Liver (tissue), 9 donors: ENCODE measurements around the gene VPS4B. TPM values are rescaled to one million over a fixed set of nuclear protein-coding genes. Genes with fewer than 3 reads are reported as not detected.

Source experiments
- DNase-seq: peaks from one replicate; pipeline ENCODE4 v3.0.0-alpha.2; 2017; ENCODE audit warnings: low spot score
- H3K27ac ChIP-seq, 2 donors: one replicate each; pipeline ENCODE4 v1.7.0; 2013; ENCODE audit warnings: inconsistent platforms in 2 of 2, low read length in 2 of 2, control low read depth in 1 of 2, low read depth in 1 of 2, mild to moderate bottlenecking in 1 of 2
- H3K27me3 ChIP-seq, 4 donors: one replicate each; pipeline versions ENCODE4 v1.6.1 to v1.7.0; 2013; ENCODE audit warnings: low read length in 3 of 4, inconsistent platforms in 1 of 4, mild to moderate bottlenecking in 1 of 4, moderate library complexity in 1 of 4; ENCODE audit not compliant: control insufficient read depth in 4 of 4, insufficient read depth in 4 of 4
- H3K36me3 ChIP-seq, 4 donors: one replicate each; pipeline versions ENCODE4 v1.6.1 to v1.7.0; 2013; ENCODE audit warnings: low read length in 3 of 4, mild to moderate bottlenecking in 3 of 4, low read depth in 1 of 4, moderate library complexity in 1 of 4; ENCODE audit not compliant: control insufficient read depth in 4 of 4, insufficient read depth in 3 of 4
- H3K4me1 ChIP-seq, 4 donors: one replicate each; pipeline versions ENCODE4 v1.6.1 to v1.7.0; 2013; ENCODE audit warnings: low read length in 3 of 4, mild to moderate bottlenecking in 3 of 4, moderate library complexity in 1 of 4; ENCODE audit not compliant: control insufficient read depth in 4 of 4, insufficient read depth in 4 of 4
- H3K4me3 ChIP-seq, 3 donors: one replicate each; pipeline versions ENCODE4 v1.6.1 to v1.7.0; 2013; ENCODE audit warnings: low read length in 3 of 3, control low read depth in 1 of 3, low read depth in 1 of 3, mild to moderate bottlenecking in 1 of 3
- H3K9ac ChIP-seq, 2 donors: one replicate each; pipeline ENCODE4 v1.7.0; 2013; ENCODE audit warnings: low read length in 2 of 2, mild to moderate bottlenecking in 2 of 2, moderate library complexity in 2 of 2, control low read depth in 1 of 2, low read depth in 1 of 2
- H3K9me3 ChIP-seq, 4 donors: one replicate each; pipeline versions ENCODE4 v1.6.1 to v1.7.0; 2013; ENCODE audit warnings: low read length in 3 of 4; ENCODE audit not compliant: control insufficient read depth in 4 of 4
- EGR1 ChIP-seq, 2 donors: IDR thresholded peaks; 2 replicates each; pipeline ENCODE4 v1.6.1; 2016 to 2018; ENCODE audit warnings: antibody characterized with exemption in 2 of 2, low read depth in 2 of 2
- FOXA1 ChIP-seq: IDR thresholded peaks from 2 replicates; pipeline ENCODE4 v1.6.1; 2016; ENCODE audit warnings: antibody characterized with exemption
- FOXA2 ChIP-seq: IDR thresholded peaks from 2 replicates; pipeline ENCODE4 v1.6.1; 2016; ENCODE audit warnings: antibody characterized with exemption
- GABPA ChIP-seq, 2 donors: IDR thresholded peaks in 1 of 2; conservative IDR thresholded peaks in 1 of 2; 2 replicates each; pipeline ENCODE4 v1.6.1; 2016; ENCODE audit warnings: antibody characterized with exemption in 2 of 2, mild to moderate bottlenecking in 1 of 2, moderate library complexity in 1 of 2
- HNF4A ChIP-seq, 2 donors: conservative IDR thresholded peaks; 2 replicates each; pipeline ENCODE4 v1.6.1; 2016; ENCODE audit warnings: antibody characterized with exemption in 2 of 2, mild to moderate bottlenecking in 2 of 2
- HNF4G ChIP-seq: IDR thresholded peaks from 2 replicates; pipeline ENCODE4 v1.6.1; 2016; ENCODE audit warnings: antibody characterized with exemption
- JUND ChIP-seq, 2 donors: IDR thresholded peaks; 2 replicates each; pipeline ENCODE4 v1.6.1; 2016; ENCODE audit warnings: antibody characterized with exemption in 2 of 2
- NR2F2 ChIP-seq: IDR thresholded peaks from 2 replicates; pipeline ENCODE4 v1.6.1; 2016; ENCODE audit warnings: antibody characterized with exemption
- RAD21 ChIP-seq, 2 donors: IDR thresholded peaks; 2 replicates each; pipeline ENCODE4 v1.6.1; 2016; ENCODE audit warnings: antibody characterized with exemption in 2 of 2, mild to moderate bottlenecking in 2 of 2
- RXRA ChIP-seq, 2 donors: IDR thresholded peaks; 2 replicates each; pipeline ENCODE4 v1.6.1; 2017 to 2018; ENCODE audit warnings: antibody characterized with exemption in 2 of 2, mild to moderate bottlenecking in 1 of 2
- SP1 ChIP-seq: IDR thresholded peaks from 2 replicates; pipeline ENCODE4 v1.6.1; 2018; ENCODE audit warnings: antibody characterized with exemption, mild to moderate bottlenecking
- TAF1 ChIP-seq: conservative IDR thresholded peaks from 2 replicates; pipeline ENCODE4 v1.6.1; 2016; ENCODE audit warnings: antibody characterized with exemption, mild to moderate bottlenecking
- YY1 ChIP-seq: IDR thresholded peaks from 2 replicates; pipeline ENCODE4 v1.6.1; 2016; ENCODE audit warnings: antibody characterized with exemption, mild to moderate bottlenecking
- WGBS: extraction: QIAGEN DNeasy Blood & Tissue Kit; methylation state at CpG from one replicate; pipeline ENCODE4 v1.1.7; 2013; 5-methylcytosine and 5-hydroxymethylcytosine counted together
- polyA plus RNA-seq, 2 donors: library from polyadenylated mRNA; stranded (reverse) in 1 of 2; unstranded in 1 of 2; fragments of 200-250 nt in 1 of 2; fragments of >200 nt in 1 of 2; fragmentation: Nextera tagmentation in 1 of 2; extraction: Ambion mirVana in 1 of 2; gene quantifications; one replicate each; pipeline versions ENCODE4 v1.2.1 to v1.2.3, GENCODE V29; 2013 to 2015
- total RNA-seq, 2 donors: library from RNA; depleted of rRNA; stranded (reverse); fragments of >200 nt; gene quantifications; one replicate each; pipeline ENCODE4 v1.2.3, GENCODE V29; 2014
- TF ChIP-seq, protein P1 (sequence below): IDR thresholded peaks from 2 replicates; pipeline ENCODE4 v1.6.1; 2016; ENCODE audit warnings: antibody characterized with exemption
- TF ChIP-seq, protein P2 (sequence below): IDR thresholded peaks from 2 replicates; pipeline ENCODE4 v1.6.1; 2016; ENCODE audit warnings: antibody characterized with exemption
- TF ChIP-seq, protein P3 (sequence below): IDR thresholded peaks from 2 replicates; pipeline ENCODE4 v1.6.1; 2016; ENCODE audit warnings: antibody characterized with exemption
- TF ChIP-seq, protein P4 (sequence below): IDR thresholded peaks from 2 replicates; pipeline ENCODE4 v1.6.1; 2016; ENCODE audit warnings: antibody characterized with exemption, mild to moderate bottlenecking
- TF ChIP-seq, protein P5 (sequence below): fragments of 150-350 bp; IDR thresholded peaks from 2 replicates; pipeline ENCODE4 v1.5.1; 2017; ENCODE audit warnings: improper control_type of control experiment, low read depth, low read length; ENCODE audit not compliant: missing input control
- donor health status: healthy.
- donor health status: healthy.
- donor health status: healthy.
- donor health status: healthy.
- donor health status: healthy.

Gene VPS4B
- total and polyA plus RNA-seq, 4 donors = 12.2 to 20.6 (median 18.2) TPM

DNA sequence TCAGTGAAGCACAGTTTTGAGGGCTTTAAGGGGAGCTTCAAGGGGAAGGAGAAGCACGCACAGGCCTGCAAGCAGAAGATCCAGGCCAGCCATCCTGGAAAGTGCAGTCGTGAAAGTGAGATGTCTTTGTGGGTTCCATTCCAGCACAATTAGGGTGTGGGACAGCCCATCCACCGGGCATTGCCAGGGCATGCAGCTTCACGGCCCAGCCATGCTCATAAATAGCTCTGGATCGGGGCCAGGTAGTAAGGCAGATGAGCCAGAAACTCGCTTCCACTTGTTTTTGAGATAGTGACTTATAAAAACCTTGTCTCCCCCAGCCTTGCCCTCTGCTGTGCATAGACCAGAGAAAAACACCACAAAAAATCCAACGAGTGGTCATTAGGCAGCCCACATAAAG lies 76.2 kb downstream of the VPS4B start (continued):
- TF ChIP-seq HNF4A (conservative IDR thresholded peaks at IDR 0.05) = no peak

DNA sequence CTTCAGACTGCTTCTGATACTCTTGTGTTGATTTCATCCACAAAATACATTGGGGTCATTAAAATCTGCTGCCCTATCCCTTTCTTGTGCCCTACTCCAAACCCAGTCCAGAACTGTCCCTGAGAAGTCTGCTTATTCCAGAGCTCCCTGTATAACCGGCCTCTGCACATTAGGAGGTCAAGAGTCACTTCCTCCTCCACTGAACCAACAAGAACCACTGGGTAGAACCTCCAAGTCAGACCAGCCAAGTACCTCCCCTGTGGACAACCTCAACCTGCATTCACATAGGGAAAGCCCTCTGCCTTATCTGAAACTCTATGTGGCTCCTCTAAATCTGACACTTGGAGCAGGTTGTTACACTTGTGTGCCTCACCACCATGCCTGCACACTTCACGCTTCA lies 77.4 kb downstream of the VPS4B start:
- no peak for DNase-seq
- peaks cover 6 to 33% (median 20%) of the 10 kb centered on the region in 4 donors for H3K36me3 ChIP-seq
- TF ChIP-seq HNF4A (conservative IDR thresholded peaks at IDR 0.05) (no peak), JUND (IDR thresholded peaks at IDR 0.05) (no peak), YY1 (no peak)
- H3K9ac ChIP-seq = peak overlapping the region in 1 of 2 donors; percentile 20
- no peaks in the 10 kb centered on the region for H3K27me3 ChIP-seq
- peak overlapping the region; percentile 68 to 82 for H3K27ac ChIP-seq
- peaks cover 5 to 30% (median 18%) of the 10 kb centered on the region in 4 donors for H3K4me1 ChIP-seq
- no peak overlapping the region for H3K4me3 ChIP-seq
- 60% methylated on average over 2 of the region's 2 CpGs for WGBS
- no peaks in the 10 kb centered on the region for H3K9me3 ChIP-seq

DNA sequence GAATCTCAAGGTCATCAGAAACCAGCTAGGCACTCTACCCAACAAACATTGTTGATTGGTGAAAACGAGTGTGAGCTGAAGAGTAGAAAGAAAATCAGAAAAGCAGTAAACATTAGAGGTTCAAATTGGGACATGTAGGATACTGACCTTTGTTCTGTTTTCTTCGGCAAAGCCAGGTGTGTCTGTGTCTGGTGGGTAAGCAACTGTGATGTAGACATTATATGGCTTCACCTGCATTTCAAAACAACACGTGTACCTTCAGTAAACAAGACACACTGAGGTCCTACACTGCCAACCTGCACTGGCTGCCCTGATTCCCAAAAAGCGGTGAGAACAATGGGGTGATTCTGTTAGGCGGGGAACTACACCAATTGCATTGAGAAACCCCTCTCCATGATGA lies 78.0 kb downstream of the VPS4B start:
- Histone ChIP-seq H3K27ac (peak overlapping the region; percentile 78 to 82), H3K36me3 (peaks cover 5 to 31% (median 16%) of the 10 kb centered on the region in 4 donors), H3K4me1 (peaks cover 5 to 30% (median 17%) of the 10 kb centered on the region in 4 donors), H3K4me3 (no peak overlapping the region), H3K9me3 (no peaks in the 10 kb centered on the region), H3K27me3 (no peaks in the 10 kb centered on the region), H3K9ac (peak overlapping the region in 1 of 2 donors; percentile 27)
- no peak for DNase-seq
- TF ChIP-seq, protein P1, sequence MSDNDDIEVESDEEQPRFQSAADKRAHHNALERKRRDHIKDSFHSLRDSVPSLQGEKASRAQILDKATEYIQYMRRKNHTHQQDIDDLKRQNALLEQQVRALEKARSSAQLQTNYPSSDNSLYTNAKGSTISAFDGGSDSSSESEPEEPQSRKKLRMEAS = peak; percentile 44
- TF ChIP-seq, protein P2, sequence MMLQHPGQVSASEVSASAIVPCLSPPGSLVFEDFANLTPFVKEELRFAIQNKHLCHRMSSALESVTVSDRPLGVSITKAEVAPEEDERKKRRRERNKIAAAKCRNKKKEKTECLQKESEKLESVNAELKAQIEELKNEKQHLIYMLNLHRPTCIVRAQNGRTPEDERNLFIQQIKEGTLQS = no peak
- TF ChIP-seq, protein P3, sequence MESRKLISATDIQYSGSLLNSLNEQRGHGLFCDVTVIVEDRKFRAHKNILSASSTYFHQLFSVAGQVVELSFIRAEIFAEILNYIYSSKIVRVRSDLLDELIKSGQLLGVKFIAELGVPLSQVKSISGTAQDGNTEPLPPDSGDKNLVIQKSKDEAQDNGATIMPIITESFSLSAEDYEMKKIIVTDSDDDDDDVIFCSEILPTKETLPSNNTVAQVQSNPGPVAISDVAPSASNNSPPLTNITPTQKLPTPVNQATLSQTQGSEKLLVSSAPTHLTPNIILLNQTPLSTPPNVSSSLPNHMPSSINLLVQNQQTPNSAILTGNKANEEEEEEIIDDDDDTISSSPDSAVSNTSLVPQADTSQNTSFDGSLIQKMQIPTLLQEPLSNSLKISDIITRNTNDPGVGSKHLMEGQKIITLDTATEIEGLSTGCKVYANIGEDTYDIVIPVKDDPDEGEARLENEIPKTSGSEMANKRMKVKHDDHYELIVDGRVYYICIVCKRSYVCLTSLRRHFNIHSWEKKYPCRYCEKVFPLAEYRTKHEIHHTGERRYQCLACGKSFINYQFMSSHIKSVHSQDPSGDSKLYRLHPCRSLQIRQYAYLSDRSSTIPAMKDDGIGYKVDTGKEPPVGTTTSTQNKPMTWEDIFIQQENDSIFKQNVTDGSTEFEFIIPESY = no peak
- TF ChIP-seq, protein P4, sequence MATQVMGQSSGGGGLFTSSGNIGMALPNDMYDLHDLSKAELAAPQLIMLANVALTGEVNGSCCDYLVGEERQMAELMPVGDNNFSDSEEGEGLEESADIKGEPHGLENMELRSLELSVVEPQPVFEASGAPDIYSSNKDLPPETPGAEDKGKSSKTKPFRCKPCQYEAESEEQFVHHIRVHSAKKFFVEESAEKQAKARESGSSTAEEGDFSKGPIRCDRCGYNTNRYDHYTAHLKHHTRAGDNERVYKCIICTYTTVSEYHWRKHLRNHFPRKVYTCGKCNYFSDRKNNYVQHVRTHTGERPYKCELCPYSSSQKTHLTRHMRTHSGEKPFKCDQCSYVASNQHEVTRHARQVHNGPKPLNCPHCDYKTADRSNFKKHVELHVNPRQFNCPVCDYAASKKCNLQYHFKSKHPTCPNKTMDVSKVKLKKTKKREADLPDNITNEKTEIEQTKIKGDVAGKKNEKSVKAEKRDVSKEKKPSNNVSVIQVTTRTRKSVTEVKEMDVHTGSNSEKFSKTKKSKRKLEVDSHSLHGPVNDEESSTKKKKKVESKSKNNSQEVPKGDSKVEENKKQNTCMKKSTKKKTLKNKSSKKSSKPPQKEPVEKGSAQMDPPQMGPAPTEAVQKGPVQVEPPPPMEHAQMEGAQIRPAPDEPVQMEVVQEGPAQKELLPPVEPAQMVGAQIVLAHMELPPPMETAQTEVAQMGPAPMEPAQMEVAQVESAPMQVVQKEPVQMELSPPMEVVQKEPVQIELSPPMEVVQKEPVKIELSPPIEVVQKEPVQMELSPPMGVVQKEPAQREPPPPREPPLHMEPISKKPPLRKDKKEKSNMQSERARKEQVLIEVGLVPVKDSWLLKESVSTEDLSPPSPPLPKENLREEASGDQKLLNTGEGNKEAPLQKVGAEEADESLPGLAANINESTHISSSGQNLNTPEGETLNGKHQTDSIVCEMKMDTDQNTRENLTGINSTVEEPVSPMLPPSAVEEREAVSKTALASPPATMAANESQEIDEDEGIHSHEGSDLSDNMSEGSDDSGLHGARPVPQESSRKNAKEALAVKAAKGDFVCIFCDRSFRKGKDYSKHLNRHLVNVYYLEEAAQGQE = no peak
- TF ChIP-seq NR2F2 (no peak), EGR1 (IDR thresholded peaks at IDR 0.05; ENCODE audit: low read depth in 2 of 2) (no peak), JUND (IDR thresholded peaks at IDR 0.05) (no peak), HNF4G (peak; percentile 10), TAF1 (no peak), RXRA (IDR thresholded peaks at IDR 0.05) (peak; percentile 90 to 93), YY1 (no peak), SP1 (peak; percentile 76), RAD21 (IDR thresholded peaks at IDR 0.05) (peak in 1 of 2 donors; percentile 28), FOXA2 (peak; percentile 89), HNF4A (conservative IDR thresholded peaks at IDR 0.05) (peak; percentile 74 to 79), FOXA1 (peak; percentile 50), GABPA (IDR thresholded peaks at IDR 0.05 in 1 of 2, conservative IDR thresholded peaks at IDR 0.05 in 1 of 2) (no peak)
- TF ChIP-seq, protein P5, sequence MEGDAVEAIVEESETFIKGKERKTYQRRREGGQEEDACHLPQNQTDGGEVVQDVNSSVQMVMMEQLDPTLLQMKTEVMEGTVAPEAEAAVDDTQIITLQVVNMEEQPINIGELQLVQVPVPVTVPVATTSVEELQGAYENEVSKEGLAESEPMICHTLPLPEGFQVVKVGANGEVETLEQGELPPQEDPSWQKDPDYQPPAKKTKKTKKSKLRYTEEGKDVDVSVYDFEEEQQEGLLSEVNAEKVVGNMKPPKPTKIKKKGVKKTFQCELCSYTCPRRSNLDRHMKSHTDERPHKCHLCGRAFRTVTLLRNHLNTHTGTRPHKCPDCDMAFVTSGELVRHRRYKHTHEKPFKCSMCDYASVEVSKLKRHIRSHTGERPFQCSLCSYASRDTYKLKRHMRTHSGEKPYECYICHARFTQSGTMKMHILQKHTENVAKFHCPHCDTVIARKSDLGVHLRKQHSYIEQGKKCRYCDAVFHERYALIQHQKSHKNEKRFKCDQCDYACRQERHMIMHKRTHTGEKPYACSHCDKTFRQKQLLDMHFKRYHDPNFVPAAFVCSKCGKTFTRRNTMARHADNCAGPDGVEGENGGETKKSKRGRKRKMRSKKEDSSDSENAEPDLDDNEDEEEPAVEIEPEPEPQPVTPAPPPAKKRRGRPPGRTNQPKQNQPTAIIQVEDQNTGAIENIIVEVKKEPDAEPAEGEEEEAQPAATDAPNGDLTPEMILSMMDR = no peak
- WGBS = 42% methylated on average over 5 of the region's 5 CpGs
